ENCODE measurements around the gene CENPX. TPM values are rescaled to one million over a fixed set of nuclear protein-coding genes. Genes with fewer than 3 reads are reported as not detected.

Gene CENPX
- total RNA-seq, 1 donor from 2014 or later: 158 TPM

GRCh38 chr17:81999976-82000802 is 22.5 kb downstream of the CENPX start:
- DNase-seq (ENCODE audit: low read depth): no peak
- no peak overlapping the region for H3K4me3 ChIP-seq (ENCODE audit: low read depth, low read length)
- TF ChIP-seq, protein P1, sequence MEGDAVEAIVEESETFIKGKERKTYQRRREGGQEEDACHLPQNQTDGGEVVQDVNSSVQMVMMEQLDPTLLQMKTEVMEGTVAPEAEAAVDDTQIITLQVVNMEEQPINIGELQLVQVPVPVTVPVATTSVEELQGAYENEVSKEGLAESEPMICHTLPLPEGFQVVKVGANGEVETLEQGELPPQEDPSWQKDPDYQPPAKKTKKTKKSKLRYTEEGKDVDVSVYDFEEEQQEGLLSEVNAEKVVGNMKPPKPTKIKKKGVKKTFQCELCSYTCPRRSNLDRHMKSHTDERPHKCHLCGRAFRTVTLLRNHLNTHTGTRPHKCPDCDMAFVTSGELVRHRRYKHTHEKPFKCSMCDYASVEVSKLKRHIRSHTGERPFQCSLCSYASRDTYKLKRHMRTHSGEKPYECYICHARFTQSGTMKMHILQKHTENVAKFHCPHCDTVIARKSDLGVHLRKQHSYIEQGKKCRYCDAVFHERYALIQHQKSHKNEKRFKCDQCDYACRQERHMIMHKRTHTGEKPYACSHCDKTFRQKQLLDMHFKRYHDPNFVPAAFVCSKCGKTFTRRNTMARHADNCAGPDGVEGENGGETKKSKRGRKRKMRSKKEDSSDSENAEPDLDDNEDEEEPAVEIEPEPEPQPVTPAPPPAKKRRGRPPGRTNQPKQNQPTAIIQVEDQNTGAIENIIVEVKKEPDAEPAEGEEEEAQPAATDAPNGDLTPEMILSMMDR (conservative IDR thresholded peaks at IDR 0.05; ENCODE audit: low read depth, low read length): no peak

GRCh38 chr17:81999587-81999975 is 23.1 kb downstream of the CENPX start:
- no peak overlapping the region for H3K4me3 ChIP-seq (ENCODE audit: low read depth, low read length)
- TF ChIP-seq, protein P1 (conservative IDR thresholded peaks at IDR 0.05; ENCODE audit: low read depth, low read length): no peak
- no peak for DNase-seq (ENCODE audit: low read depth)

GRCh38 chr17:81998691-81999438 is 23.8 kb downstream of the CENPX start:
- H3K4me3 ChIP-seq (ENCODE audit: low read depth, low read length): no peak overlapping the region
- TF ChIP-seq, protein P1 (conservative IDR thresholded peaks at IDR 0.05; ENCODE audit: low read depth, low read length): no peak
- DNase-seq (ENCODE audit: low read depth): no peak

GRCh38 chr17:81998212-81998611 is 24.5 kb downstream of the CENPX start:
- TF ChIP-seq, protein P1 (conservative IDR thresholded peaks at IDR 0.05; ENCODE audit: low read depth, low read length): no peak
- no peak for DNase-seq (ENCODE audit: low read depth)
- H3K4me3 ChIP-seq (ENCODE audit: low read depth, low read length): no peak overlapping the region

DNA sequence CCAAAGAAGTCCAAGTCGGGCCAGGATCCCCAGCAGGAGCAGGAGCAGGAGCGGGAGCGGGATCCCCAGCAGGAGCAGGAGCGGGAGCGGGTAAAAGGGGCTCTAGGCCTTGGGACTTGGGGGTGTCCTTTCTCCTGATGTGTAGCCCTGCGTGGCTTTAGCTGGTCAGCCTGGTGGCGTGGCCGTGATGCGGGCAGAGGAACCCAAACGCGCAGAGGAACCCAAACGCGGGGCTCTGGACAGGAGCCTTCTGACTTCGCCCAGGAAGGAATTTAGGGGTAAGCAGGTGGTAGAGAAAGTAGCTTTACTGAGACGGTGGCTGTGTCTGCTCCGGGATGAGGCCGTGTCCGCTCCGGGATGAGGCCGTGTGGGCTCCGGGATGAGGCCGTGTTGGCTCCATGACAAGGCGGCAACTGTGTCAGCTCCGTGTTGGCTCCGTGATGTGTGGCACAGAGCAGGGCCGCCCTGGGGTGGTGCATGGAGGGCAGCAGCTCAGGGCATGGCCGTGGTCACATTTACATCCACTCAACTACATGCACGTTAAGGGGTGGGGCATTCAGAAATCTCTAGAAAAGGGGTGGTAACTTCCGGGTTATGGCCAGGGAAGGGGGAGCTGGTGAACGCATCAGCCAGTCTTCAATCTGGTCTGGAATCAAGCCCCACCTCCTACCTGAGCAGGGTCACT is 25.8 kb downstream of the CENPX start:
- no peak for DNase-seq (ENCODE audit: low read depth)

DNA sequence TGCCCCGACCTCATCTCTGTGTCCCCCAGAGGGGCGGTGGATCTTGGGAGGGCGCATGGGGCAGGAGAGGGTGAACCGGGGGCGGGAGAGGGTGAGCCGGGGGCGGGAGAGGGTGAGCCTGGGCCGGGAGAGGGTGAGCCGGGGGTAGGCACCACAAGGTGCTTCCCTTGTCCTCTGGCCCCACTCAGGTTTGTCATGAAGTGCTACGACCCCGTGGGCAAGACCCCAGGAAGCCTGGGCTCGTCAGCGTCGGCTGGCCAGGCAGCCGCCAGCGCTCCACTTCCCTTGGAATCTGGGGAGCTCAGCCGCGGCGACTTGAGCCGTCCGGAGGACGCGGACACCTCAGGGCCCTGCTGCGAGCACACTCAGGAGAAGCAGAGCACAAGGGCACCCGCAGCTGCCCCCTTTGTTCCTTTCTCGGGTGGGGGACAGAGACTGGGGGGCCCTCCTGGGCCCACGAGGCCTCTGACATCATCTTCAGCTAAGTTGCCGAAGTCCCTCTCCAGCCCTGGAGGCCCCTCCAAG is 26.4 kb downstream of the CENPX start:
- no peak for DNase-seq (ENCODE audit: low read depth)
- TF ChIP-seq, protein P1 (conservative IDR thresholded peaks at IDR 0.05; ENCODE audit: low read depth, low read length): no peak
- no peak overlapping the region for H3K4me3 ChIP-seq (ENCODE audit: low read depth, low read length)

More for the DNA sequence above, 25.8 kb downstream of the CENPX start:
- TF ChIP-seq, protein P1 (conservative IDR thresholded peaks at IDR 0.05; ENCODE audit: low read depth, low read length): no peak
- no peak overlapping the region for H3K4me3 ChIP-seq (ENCODE audit: low read depth, low read length)
